Bronchial epithelial cell (primary cell): ENCODE measurements around the gene NIPAL3. TPM values are rescaled to one million over a fixed set of nuclear protein-coding genes. Genes with fewer than 3 reads are reported as not detected.

Experiments used
- DNase-seq: peaks from one replicate; pipeline ENCODE4 v3.0.0-alpha.2; 2010; ENCODE audit warnings: low read depth
- FAIRE-seq: peaks from 2 replicates; lab custom pipeline; 2011; peaks lifted over from hg19 to GRCh38; lab: Jason Lieb, UNC
- H3K27me3 ChIP-seq: 2 replicates; pipeline ENCODE4 v1.5.1; 2011; ENCODE audit warnings: low read length; ENCODE audit not compliant: control insufficient read depth, insufficient read depth
- H3K36me3 ChIP-seq: 2 replicates; pipeline ENCODE4 v1.5.1; 2011; ENCODE audit warnings: low read length; ENCODE audit not compliant: control insufficient read depth, insufficient read depth
- H3K4me3 ChIP-seq: 2 replicates; pipeline ENCODE4 v1.5.1; 2011; ENCODE audit warnings: mild to moderate bottlenecking, low read depth, low read length, control low read depth
- total RNA-seq: library from RNA; depleted of rRNA; stranded (reverse); fragments of >200 nt; gene quantifications from 2 replicates; pipeline ENCODE4 v1.2.1, GENCODE V29; 2014
- TF ChIP-seq, protein P1 (sequence below): IDR thresholded peaks from 2 replicates; pipeline ENCODE4 v1.5.1; 2011; ENCODE audit warnings: mild to moderate bottlenecking, moderate library complexity, low read length, control low read depth, inconsistent platforms; ENCODE audit not compliant: insufficient read depth, severe bottlenecking

Gene NIPAL3
- total RNA-seq, 1 donor from 2014 or later = 35.8 TPM

DNA sequence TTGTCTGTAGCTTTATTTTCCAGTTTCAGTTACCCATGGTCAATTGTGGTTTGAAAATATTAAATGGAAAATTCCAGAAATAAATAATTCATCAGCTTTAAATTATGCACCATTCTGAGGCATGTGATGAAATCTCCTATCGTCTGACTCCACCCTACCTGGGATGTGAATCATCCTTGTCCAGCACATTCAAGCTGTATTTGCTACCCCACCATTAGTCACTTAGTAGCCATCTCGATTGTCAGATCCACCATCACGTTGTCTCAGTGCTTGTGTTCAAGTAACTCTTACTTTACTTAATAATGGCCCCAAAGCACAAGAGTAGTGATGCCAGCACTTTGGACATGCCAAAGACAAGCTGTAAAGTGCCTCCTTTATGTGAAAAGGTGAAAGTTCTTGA, 6.1 kb upstream of the NIPAL3 start:
- no peaks in the 10 kb centered on the region for H3K36me3 ChIP-seq
- H3K27me3 ChIP-seq = no peaks in the 10 kb centered on the region
- no peak overlapping the region for H3K4me3 ChIP-seq
- FAIRE-seq (peak; percentile 89), DNase-seq (peak; percentile 97)
- TF ChIP-seq, protein P1, sequence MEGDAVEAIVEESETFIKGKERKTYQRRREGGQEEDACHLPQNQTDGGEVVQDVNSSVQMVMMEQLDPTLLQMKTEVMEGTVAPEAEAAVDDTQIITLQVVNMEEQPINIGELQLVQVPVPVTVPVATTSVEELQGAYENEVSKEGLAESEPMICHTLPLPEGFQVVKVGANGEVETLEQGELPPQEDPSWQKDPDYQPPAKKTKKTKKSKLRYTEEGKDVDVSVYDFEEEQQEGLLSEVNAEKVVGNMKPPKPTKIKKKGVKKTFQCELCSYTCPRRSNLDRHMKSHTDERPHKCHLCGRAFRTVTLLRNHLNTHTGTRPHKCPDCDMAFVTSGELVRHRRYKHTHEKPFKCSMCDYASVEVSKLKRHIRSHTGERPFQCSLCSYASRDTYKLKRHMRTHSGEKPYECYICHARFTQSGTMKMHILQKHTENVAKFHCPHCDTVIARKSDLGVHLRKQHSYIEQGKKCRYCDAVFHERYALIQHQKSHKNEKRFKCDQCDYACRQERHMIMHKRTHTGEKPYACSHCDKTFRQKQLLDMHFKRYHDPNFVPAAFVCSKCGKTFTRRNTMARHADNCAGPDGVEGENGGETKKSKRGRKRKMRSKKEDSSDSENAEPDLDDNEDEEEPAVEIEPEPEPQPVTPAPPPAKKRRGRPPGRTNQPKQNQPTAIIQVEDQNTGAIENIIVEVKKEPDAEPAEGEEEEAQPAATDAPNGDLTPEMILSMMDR = no peak

DNA sequence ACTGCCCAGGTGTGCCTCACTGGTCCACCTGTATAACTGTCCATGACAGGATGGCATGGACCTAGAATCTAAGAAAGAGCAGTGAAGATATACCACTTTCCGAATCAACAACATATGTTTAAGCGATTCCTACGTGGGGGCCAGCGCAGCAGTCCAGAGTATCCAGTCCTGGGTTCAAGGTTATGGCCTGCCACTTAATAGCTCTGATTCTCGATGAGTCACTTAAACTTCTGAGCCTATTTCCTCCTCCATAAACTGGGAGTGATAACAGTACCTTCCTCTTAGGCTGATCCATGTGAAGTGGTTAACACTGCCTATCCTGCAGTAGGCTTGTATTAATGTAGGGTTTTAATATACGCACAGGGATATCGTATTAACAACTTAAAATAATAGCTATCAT, 4.9 kb upstream of the NIPAL3 start:
- Histone ChIP-seq H3K27me3 (no peaks in the 10 kb centered on the region), H3K4me3 (no peak overlapping the region), H3K36me3 (no peaks in the 10 kb centered on the region)
- FAIRE-seq (no peak), DNase-seq (no peak)
- TF ChIP-seq, protein P1 = no peak

DNA sequence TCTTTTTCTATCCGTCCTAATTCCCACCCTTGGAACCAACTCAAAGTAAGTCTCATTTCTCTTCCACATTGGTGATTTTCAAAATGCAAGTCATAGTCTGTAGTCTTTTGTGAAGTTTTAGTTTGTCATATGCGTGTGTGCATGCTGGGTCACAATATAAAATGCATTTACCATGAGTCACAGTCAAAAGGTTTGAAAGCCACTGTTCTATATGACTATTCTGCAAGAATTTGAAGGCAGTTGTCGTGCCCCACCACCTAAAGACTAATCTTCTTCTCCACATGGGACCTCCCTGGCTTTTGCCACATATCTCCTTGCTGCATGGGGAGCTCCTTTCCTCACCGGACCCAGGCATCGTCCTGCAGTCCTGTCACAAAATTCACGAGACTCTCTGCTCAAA, 3.6 kb upstream of the NIPAL3 start:
- FAIRE-seq (no peak), DNase-seq (peak; percentile 75)
- Histone ChIP-seq H3K4me3 (no peak overlapping the region), H3K27me3 (no peaks in the 10 kb centered on the region), H3K36me3 (no peaks in the 10 kb centered on the region)
- TF ChIP-seq, protein P1 = no peak

DNA sequence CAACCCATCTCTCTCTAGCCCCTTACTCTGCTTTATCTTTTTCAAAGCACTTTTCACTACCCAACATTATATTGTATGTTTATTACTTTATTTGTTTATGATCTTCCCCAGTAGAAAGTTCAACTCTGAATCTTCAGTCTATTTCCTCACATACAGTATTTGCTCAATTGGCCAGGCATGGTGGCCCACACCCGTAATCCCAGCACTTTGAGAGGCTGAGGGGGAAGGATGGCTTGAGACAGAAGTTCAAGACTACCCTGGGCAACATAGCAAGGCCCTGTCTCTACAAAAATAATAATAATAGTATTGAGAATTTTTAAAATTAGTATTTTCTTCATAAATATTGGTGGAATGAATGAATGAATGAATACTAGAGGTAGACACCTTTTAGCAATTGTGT, 3.2 kb upstream of the NIPAL3 start:
- DNase-seq (no peak), FAIRE-seq (no peak)
- Histone ChIP-seq H3K27me3 (no peaks in the 10 kb centered on the region), H3K4me3 (no peak overlapping the region), H3K36me3 (no peaks in the 10 kb centered on the region)
- TF ChIP-seq, protein P1 = no peak

DNA sequence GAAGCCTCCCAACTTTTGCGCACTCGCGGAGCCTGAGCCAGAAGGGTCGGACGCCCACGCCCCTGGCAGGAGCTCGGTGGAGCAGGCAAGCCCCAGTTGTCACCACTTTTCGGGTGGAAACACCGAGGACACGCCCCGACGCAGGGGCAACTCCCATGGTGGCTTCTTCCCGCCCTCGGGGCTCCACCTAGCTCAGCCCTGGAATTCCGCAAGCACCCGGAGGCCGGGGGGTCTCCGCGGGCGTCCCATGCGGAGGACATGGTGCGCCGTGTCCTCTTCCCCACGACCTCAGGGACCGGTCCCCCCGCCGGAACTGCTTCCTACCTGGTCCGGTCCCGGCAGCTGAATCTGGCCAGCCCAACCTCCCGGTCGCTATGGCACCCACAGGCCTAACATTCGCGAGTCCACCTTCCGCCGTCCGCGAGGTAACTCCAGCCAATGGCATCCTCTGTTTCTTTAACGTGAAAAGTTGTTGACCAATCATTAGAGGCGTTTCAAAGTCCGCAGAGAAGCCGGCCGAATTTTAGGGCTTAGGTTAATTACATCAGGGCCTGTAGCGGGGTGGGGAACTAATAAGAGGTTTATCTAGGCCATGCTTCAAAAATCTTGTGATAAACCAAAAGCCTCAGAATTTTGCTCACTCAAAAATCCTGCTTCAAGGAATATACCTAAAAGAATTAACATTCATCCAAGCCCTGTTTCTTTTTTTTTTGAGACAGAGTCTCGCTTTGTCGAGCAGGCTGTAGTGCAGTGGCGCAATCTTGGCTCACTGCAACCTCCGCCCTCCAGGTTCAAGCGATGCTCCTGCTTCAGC, 2.0 kb upstream of the NIPAL3 start, which contains the start of gene STPG1:
Gene STPG1 (minus strand): TSS at position 433 of the 814 bp plus-strand sequence. CDS start 12,394 bp downstream, outside the sequence.
- no peaks in the 10 kb centered on the region for H3K36me3 ChIP-seq
- no peaks in the 10 kb centered on the region for H3K27me3 ChIP-seq
- peak within 1 kb of the TSS; percentile 69 for H3K4me3 ChIP-seq
- DNase-seq = peak; percentile 86
- no peak for FAIRE-seq
- TF ChIP-seq, protein P1 = no peak
